GM12878 (cell line): ENCODE results near the gene LRRC61. TPM values are rescaled to one million over a fixed set of nuclear protein-coding genes. Genes with fewer than 3 reads are reported as not detected.

Experiments used
- CREM ChIP-seq: IDR thresholded peaks from 2 replicates; pipeline ENCODE4 v1.6.1; 2014; ENCODE audit warnings: antibody characterized with exemption, low read depth
- IKZF2 ChIP-seq, 2 experiments: fragments of 450-650 bp; IDR thresholded peaks; 2 replicates each; pipeline ENCODE4 v1.6.1; 2017; ENCODE audit warnings: mild to moderate bottlenecking in 2 of 2, moderate library complexity in 2 of 2
- JUND ChIP-seq: IDR thresholded peaks from 2 replicates; pipeline ENCODE4 v1.6.1; 2012; ENCODE audit warnings: low read depth, mild to moderate bottlenecking, low read length, improper control_type of control experiment, moderate library complexity
- MLLT1 ChIP-seq: fragments of 450-650 bp; IDR thresholded peaks from 2 replicates; pipeline ENCODE4 v1.6.1; 2016; ENCODE audit warnings: mild to moderate bottlenecking
- PBX3 ChIP-seq: IDR thresholded peaks from 2 replicates; pipeline ENCODE4 v1.6.1; 2011; ENCODE audit warnings: mild to moderate bottlenecking, low read depth, low read length, moderate library complexity; ENCODE audit not compliant: insufficient replicate concordance
- POLR2AphosphoS5 ChIP-seq: IDR thresholded peaks from 2 replicates; pipeline ENCODE4 v1.6.1; 2011; ENCODE audit warnings: mild to moderate bottlenecking, low read length, inconsistent platforms
- PRDM15 ChIP-seq: fragments of 450-650 bp; formaldehyde crosslinking; IDR thresholded peaks from 2 replicates; pipeline ENCODE4 v1.4.0; 2020; ENCODE audit warnings: mild to moderate bottlenecking, moderate library complexity
- RB1 ChIP-seq: fragments of 450-650 bp; formaldehyde crosslinking; IDR thresholded peaks from 2 replicates; pipeline ENCODE4 v1.6.1; 2017; ENCODE audit warnings: mild to moderate bottlenecking, borderline replicate concordance
- RELB ChIP-seq: fragments of 450-650 bp; IDR thresholded peaks from 2 replicates; pipeline ENCODE4 v1.6.1; 2017; ENCODE audit warnings: low read depth, mild to moderate bottlenecking, moderate library complexity
- RUNX3 ChIP-seq: IDR thresholded peaks from 2 replicates; pipeline ENCODE4 v1.6.1; 2012; ENCODE audit warnings: low read length, inconsistent platforms
- SKIL ChIP-seq: fragments of 450-650 bp; IDR thresholded peaks from 2 replicates; pipeline ENCODE4 v1.6.1; 2017; ENCODE audit warnings: mild to moderate bottlenecking, low read depth, inconsistent platforms; ENCODE audit not compliant: poor library complexity, severe bottlenecking
- SMAD1 ChIP-seq: fragments of 450-650 bp; IDR thresholded peaks from 2 replicates; pipeline ENCODE4 v1.6.1; 2018; ENCODE audit warnings: mild to moderate bottlenecking, low read depth; ENCODE audit not compliant: partially characterized antibody
- ZNF687 ChIP-seq: fragments of 450-650 bp; IDR thresholded peaks from 2 replicates; pipeline ENCODE4 v1.6.1; 2017; ENCODE audit warnings: mild to moderate bottlenecking, moderate library complexity
- polyA plus RNA-seq, 11 experiments: library from polyadenylated mRNA; depleted of rRNA in 4 of 11; unstranded in 6 of 11; stranded (reverse) in 5 of 11; fragments of >200 nt; fragmentation: Nextera tagmentation in 4 of 11; fragmentation: Illumina TruSeq in 1 of 11; extraction: Ambion mirVana in 4 of 11; extraction: Trizol in 1 of 11; gene quantifications; 1 replicate in 1 of 11; 2 replicates in 10 of 11; pipeline versions ENCODE4 v1.2.1 to v1.2.3, GENCODE V29; 2011 to 2016; ENCODE audit warnings: inconsistent platforms in 2 of 11, missing spikeins in 2 of 11, low read depth in 1 of 11
- total RNA-seq, 4 experiments: library from RNA; depleted of rRNA in 3 of 4; stranded (reverse); fragments of >200 nt in 3 of 4; fragmentation: Illumina TruSeq in 1 of 4; extraction: Trizol in 1 of 4; gene quantifications; 2 replicates each; pipeline versions ENCODE4 v1.2.1 to v1.2.3, GENCODE V29; 2013 to 2021

LRRC61 gene
- total and polyA plus RNA-seq, 10 of the 15 experiments (the other 5 are each of a cell fraction or from before 2014, with no cell fraction given): 1.4 to 54.2 (median 21.8) TPM

GRCh38 chr7:150378115-150378852 is 55.1 kb downstream of the LRRC61 start (continued):
- TF ChIP-seq SKIL (peak; percentile 51), RELB (no peak), ZNF687 (peak; percentile 82), RUNX3 (peak; percentile 84), IKZF2 (IDR thresholded peaks at IDR 0.05) (peak in 1 of 2 experiments; percentile 51; a peak in 2 of 4 replicates), PRDM15 (no peak), SMAD1 (peak; percentile 16), JUND (no peak), PBX3 (peak; percentile 2), CREM (0 out of 2 replicates have a peak, but pooled peaks have one; percentile 8), MLLT1 (peak; percentile 82), RB1 (no peak), POLR2AphosphoS5 (0 out of 2 replicates have a peak, but pooled peaks have one; percentile 43)
